ENCODE data around the gene HLF. TPM values are rescaled to one million over a fixed set of nuclear protein-coding genes. Genes with fewer than 3 reads are reported as not detected.

HLF gene
- total and polyA plus RNA-seq, 10 of the 15 experiments (the other 5 are each of a cell fraction or from before 2014, with no cell fraction given) = 0.01 to 0.33 (median 0.20) TPM; not detected in 3

GRCh38 chr17:55307879-55308278 lies 43.1 kb downstream of the HLF start (continued):
- TF ChIP-seq TBL1XR1 (IDR thresholded peaks at IDR 0.05; ENCODE audit: low read depth, low read length) (no peak), RUNX3 (IDR thresholded peaks at IDR 0.05; ENCODE audit: low read length) (no peak), KDM1A (IDR thresholded peaks at IDR 0.05; ENCODE audit: borderline replicate concordance) (no peak), NRF1 (conservative IDR thresholded peaks at IDR 0.05; ENCODE audit: low read depth, low read length) (no peak)

- Histone ChIP-seq H3K27ac (ENCODE audit: control insufficient read depth, insufficient read depth) (no peak overlapping the region), H3K79me2 (ENCODE audit: control insufficient read depth, insufficient read depth, low read length) (no peaks in the 10 kb centered on the region), H4K20me1 (ENCODE audit: control insufficient read depth, insufficient read depth) (no peaks in the 10 kb centered on the region), H3K9me3 (replicated peaks; ENCODE audit: control insufficient read depth, insufficient read depth, low read length) (no peaks in the 10 kb centered on the region), H2AFZ (ENCODE audit: control insufficient read depth, low read depth, low read length) (no peak overlapping the region), H3K36me3 (ENCODE audit: control insufficient read depth in 2 of 2, insufficient read depth in 2 of 2, low read length in 1 of 2) (no peaks in the 10 kb centered on the region), H3K4me1 (ENCODE audit: control insufficient read depth, insufficient read depth, low read length) (no peaks in the 10 kb centered on the region), H3K27me3 (replicated peaks in 1 of 2; ENCODE audit: control insufficient read depth in 2 of 2, insufficient read depth in 2 of 2, low read length in 1 of 2) (no peaks in the 10 kb centered on the region), H3K9ac (ENCODE audit: control insufficient read depth, insufficient read depth, low read length) (no peak overlapping the region), H3K4me3 (no peak overlapping the region), H3K4me2 (ENCODE audit: control insufficient read depth, insufficient read depth) (no peak overlapping the region)
- RAD21 ChIA-PET (ENCODE audit: unreplicated experiment) = no interaction called here
- in situ Hi-C loops (cut with MboI) = no loop called here
- CTCF ChIA-PET = interaction anchor here (1.6 kb wide), 1 partner anchor 47 kb away, joined by 4 read pairs; no protein-coding TSS in a partner anchor
- SMC1A ChIA-PET (ENCODE audit: uncharacterized antibody, unreplicated experiment) = interaction anchor here (0.9 kb wide), 1 partner anchor 45 kb away, joined by 3 read pairs; no protein-coding TSS in a partner anchor
- intact Hi-C loops (cut with micrococcal nuclease; ENCODE audit: unreplicated experiment) = no loop called here
- FAIRE-seq (no peak), ATAC-seq (peak; percentile 72), DNase-seq (ENCODE audit: low read depth, low spot score) (no peak)
- no TSS peak for BruUV-seq (replicated peaks)
- 57% methylated on average over 9 of the region's 9 CpGs for WGBS (ENCODE audit: insufficient coverage, insufficient replicate concordance, low lambda C conversion rate, missing lambda C conversion rate)
- POLR2A ChIA-PET = no interaction called here
- TF ChIP-seq, protein P1, sequence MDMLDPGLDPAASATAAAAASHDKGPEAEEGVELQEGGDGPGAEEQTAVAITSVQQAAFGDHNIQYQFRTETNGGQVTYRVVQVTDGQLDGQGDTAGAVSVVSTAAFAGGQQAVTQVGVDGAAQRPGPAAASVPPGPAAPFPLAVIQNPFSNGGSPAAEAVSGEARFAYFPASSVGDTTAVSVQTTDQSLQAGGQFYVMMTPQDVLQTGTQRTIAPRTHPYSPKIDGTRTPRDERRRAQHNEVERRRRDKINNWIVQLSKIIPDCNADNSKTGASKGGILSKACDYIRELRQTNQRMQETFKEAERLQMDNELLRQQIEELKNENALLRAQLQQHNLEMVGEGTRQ (IDR thresholded peaks at IDR 0.05; ENCODE audit: borderline replicate concordance, low read depth, low read length) = no peak
- no peak for TF ChIP-seq TCF7 (IDR thresholded peaks at IDR 0.05; ENCODE audit: borderline replicate concordance)
- no peak for TF ChIP-seq STAT1 (conservative IDR thresholded peaks at IDR 0.05)
- no peak for TF ChIP-seq NFIC (IDR thresholded peaks at IDR 0.05; ENCODE audit: low read depth, low read length)
- TF ChIP-seq, protein P2, sequence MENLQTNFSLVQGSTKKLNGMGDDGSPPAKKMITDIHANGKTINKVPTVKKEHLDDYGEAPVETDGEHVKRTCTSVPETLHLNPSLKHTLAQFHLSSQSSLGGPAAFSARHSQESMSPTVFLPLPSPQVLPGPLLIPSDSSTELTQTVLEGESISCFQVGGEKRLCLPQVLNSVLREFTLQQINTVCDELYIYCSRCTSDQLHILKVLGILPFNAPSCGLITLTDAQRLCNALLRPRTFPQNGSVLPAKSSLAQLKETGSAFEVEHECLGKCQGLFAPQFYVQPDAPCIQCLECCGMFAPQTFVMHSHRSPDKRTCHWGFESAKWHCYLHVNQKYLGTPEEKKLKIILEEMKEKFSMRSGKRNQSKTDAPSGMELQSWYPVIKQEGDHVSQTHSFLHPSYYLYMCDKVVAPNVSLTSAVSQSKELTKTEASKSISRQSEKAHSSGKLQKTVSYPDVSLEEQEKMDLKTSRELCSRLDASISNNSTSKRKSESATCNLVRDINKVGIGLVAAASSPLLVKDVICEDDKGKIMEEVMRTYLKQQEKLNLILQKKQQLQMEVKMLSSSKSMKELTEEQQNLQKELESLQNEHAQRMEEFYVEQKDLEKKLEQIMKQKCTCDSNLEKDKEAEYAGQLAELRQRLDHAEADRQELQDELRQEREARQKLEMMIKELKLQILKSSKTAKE (IDR thresholded peaks at IDR 0.05; ENCODE audit: low read depth, poor library complexity, severe bottlenecking) = no peak
- no peak for TF ChIP-seq ASH2L (IDR thresholded peaks at IDR 0.05; ENCODE audit: borderline replicate concordance, low read depth)
- TF ChIP-seq MTA2 (IDR thresholded peaks at IDR 0.05; ENCODE audit: low read depth) = no peak
- no peak for TF ChIP-seq HDAC2 (IDR thresholded peaks at IDR 0.05)
- TF ChIP-seq ZNF274 (IDR thresholded peaks at IDR 0.05; ENCODE audit: insufficient read depth, insufficient read length) = no peak
- no peak for TF ChIP-seq SRF (IDR thresholded peaks at IDR 0.05; ENCODE audit: low read depth in 2 of 2, low read length in 2 of 2)
- TF ChIP-seq NKRF (conservative IDR thresholded peaks at IDR 0.05) = no peak
- TF ChIP-seq, protein P3, sequence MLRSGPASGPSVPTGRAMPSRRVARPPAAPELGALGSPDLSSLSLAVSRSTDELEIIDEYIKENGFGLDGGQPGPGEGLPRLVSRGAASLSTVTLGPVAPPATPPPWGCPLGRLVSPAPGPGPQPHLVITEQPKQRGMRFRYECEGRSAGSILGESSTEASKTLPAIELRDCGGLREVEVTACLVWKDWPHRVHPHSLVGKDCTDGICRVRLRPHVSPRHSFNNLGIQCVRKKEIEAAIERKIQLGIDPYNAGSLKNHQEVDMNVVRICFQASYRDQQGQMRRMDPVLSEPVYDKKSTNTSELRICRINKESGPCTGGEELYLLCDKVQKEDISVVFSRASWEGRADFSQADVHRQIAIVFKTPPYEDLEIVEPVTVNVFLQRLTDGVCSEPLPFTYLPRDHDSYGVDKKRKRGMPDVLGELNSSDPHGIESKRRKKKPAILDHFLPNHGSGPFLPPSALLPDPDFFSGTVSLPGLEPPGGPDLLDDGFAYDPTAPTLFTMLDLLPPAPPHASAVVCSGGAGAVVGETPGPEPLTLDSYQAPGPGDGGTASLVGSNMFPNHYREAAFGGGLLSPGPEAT (IDR thresholded peaks at IDR 0.05; ENCODE audit: low read depth) = no peak
Measured at GRCh38 chr17:55308613-55309391, 44.0 kb downstream of the HLF start.

Data from GM12878 (cell line).